HG02588 (cell line): ENCODE measurements around the gene PLXNC1.

Source experiments
- ATAC-seq: cut with Tn5 transposase; IDR thresholded peaks from one replicate; pipeline ENCODE4 v1.9.1; 2021; ENCODE audit warnings: mild to moderate bottlenecking, moderate library complexity; ENCODE audit not compliant: unreplicated experiment

Gene PLXNC1

DNA sequence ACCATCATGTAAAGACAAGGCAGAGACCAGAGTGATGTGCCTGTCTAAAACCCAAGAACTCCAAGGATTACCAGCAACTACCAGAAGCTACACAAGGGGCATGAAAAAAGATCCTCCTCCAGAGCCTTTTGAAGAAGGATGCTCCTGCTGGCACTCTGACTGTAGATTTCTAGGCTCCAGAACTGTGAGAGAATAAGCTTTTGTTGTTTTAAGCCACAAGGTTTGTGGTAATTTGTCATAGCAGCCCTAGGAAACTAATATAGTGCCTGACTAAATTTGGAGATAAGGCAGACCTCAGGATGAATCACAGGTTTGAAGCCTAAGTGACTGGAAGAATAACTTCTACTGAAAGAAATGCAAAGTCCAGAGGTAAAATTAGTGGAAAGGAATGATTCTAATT is 178.3 kb downstream of the PLXNC1 start:
- no peak for ATAC-seq

DNA sequence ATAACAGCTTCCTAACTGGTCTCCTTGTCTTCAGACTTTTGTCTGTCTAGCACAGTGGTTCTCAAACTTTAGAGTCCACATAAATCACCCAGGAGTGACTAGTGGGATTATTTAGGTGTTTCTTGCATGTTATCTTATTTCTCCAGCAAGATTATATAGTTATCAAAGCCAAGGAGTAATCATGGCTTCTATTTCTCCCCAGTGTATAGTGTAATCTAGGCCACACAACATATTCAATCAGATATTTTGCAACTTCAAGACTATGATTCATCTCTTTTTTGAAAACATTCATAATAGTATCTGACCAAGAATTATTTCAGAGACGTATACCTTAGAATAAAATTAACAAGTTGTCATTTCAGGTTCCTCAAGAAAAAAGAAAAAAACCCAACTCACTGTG is 179.4 kb downstream of the PLXNC1 start:
- no peak for ATAC-seq

DNA sequence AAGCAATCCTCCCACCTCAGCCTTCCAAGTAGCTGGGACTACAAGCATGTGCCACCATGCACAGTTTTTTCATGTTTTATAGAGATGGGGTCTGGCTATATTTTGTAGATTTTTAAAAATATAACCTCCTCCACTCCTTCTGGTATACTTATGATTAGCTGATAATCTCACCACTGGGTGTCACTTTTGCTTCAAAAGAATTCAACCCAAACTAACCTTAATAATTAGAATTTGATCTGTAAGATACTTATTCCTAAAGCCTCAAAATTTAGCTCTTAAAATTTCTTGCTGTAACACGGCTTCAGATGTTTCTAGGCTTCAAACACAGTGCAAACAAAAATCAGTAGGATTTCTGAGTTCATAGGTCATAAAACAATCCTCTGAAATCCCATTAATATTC is 181.0 kb downstream of the PLXNC1 start:
- ATAC-seq, result no peak

DNA sequence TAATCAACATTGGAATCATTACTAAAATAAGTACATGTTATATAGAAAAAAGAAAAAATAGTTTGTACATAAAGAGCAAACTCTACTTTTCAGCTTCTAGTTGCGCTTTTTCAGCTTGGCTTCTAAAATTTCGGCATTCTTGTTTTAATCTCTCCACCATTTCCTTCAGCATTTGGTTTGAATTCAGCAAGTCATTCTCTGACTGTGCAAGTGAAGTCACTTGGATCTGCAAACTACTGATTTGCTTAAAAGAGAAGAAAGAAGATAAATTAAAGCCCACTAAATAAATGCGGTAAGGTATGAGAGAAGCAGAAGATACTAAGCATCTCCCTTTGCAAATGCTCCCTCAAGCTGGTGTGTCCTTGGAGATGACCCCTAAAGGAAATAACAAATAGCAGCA is 185.0 kb downstream of the PLXNC1 start:
- no peak for ATAC-seq

DNA sequence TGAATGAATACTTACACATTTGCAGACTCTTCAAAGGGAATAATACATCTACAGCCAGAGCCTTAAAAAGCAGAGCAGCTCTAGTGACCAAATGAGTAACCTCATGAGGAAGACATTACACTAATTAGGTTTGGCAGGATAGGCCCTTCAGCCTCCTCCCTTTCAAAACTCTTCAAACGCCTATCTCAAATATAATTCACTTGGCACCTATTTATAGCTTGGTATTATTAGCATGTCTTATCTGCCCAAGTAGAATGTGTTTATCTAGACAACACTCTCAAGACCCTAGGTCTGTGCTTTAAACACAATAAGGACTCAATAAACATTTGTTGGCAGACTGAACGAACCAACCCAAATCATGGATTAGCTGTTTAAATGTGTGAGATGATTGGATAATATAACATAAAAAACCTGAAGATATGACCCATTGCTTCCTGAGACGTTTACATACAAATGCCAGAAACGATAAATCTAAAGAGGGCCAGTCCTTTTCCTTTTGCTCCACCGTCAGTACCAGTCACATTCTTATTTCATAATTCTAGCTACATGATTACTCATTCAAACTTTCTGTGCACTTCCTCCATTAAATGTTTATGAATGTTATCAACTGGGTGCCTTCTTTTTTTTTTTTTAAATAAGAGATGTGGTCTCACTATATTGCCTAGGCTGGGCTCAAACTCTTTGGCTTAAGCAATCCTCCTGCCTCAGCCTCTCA is 188.0 kb downstream of the PLXNC1 start:
- no peak for ATAC-seq

DNA sequence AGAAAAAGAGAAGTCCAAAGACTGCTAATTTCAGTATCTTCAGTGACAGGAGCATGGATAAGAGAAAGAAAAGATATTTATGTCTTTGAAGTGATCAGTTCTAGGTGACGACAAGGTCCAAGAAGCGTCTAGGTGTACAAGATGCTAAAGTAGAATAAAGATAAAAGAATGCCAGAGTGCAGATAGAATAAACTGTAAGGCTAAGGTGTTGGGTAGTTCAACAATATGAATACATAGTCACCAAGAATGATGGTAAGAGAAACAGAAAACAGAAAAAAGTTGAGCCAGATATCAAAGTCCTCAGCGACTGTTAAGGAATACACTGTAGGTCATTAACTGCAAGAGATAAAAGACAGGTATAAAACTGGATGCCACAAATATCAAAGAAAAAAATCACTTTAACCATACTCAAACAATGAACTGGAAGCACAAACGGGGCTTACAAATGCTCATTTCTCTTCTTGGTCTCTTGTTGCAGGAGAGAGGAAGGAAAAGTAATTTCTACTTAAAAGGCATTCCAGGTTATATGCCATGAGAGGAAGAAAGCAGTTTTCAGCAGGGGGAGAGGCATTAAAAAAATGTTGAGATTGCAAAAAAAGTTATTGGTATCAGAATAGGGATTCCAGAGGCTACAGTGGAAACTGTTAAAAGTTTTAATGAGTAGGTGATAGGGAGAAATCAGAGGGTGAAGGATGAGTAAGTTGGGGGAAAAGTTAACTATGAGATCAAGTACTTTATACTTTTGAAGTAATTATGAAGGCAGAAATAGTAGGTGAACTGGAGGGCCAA is 189.8 kb downstream of the PLXNC1 start:
- no peak for ATAC-seq

DNA sequence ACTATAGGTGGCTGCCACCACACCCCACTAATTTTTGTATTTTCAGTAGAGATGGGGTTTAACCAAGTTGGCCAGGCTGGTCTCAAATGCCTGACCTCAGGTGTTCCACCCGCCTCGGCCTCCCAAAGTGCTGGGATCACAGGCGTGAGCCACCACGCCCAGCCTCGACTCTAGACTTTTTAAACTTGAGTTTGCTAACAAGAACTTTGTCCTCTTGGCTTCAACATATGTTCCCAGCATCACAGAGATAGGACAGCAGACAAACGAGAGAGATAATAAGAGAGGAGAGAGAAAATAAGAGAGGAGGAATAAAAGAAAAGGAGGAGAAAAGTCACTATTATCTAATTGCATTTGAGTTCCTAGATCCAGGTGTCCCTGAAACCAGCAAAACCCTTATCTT is 192.2 kb downstream of the PLXNC1 start:
- ATAC-seq, result no peak

DNA sequence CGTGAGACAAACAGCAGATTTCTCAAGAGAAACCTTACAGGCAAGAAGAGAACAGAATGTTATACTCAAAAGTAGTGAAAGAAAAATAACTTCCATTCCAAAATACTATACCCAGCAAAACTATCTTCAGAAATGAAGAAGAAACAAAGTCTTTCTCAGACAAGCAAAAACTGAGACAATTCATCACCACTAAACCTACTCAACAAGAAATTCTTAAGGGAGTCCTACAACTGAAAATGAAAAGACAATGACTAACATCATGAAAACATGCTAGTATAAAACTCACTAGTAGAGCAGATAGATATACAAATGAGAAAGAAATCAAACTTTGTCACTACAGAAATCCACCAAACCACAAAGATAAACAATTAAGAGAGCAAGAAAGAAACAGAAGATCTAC is 204.8 kb downstream of the PLXNC1 start:
- no peak for ATAC-seq
